K562 (cell line): Measurements from ENCODE around the gene ENKD1.

ENCODE experiments used
- CREB3 ChIP-seq: fragments of 450-650 bp; conservative IDR thresholded peaks from 2 replicates; pipeline ENCODE4 v1.6.1; 2016; ENCODE audit warnings: missing genetic modification characterization, low read depth, mild to moderate bottlenecking, missing compliant biosample characterization, moderate library complexity
- CTCF ChIP-seq, 3 experiments: IDR thresholded peaks in 2 of 3; conservative IDR thresholded peaks in 1 of 3; 2 replicates each; pipeline ENCODE4 v1.5.1; 2011 to 2012; ENCODE audit warnings: low read length in 3 of 3, mild to moderate bottlenecking in 3 of 3, control low read depth in 2 of 3, improper control_type of control experiment in 1 of 3, inconsistent platforms in 1 of 3, low read depth in 1 of 3, mixed read lengths in 1 of 3, moderate library complexity in 1 of 3; ENCODE audit not compliant: insufficient read depth in 2 of 3
- E2F3 ChIP-seq: fragments of 250-450 bp; sonication (Bioruptor Pico); IDR thresholded peaks from 2 replicates; pipeline ENCODE4 v1.4.0; 2020; ENCODE audit warnings: mild to moderate bottlenecking
- EP300 ChIP-seq: IDR thresholded peaks from 2 replicates; pipeline ENCODE4 v1.6.1; 2012; ENCODE audit warnings: low read length, improper control_type of control experiment
- EZH2 ChIP-seq: IDR thresholded peaks from 2 replicates; pipeline ENCODE4 v1.6.1; 2012; ENCODE audit warnings: low read depth, mild to moderate bottlenecking, inconsistent platforms, low read length, borderline replicate concordance
- HDAC2 ChIP-seq: fragments of 450-650 bp; IDR thresholded peaks from 2 replicates; pipeline ENCODE4 v1.6.1; 2016; ENCODE audit warnings: mild to moderate bottlenecking
- HDGF ChIP-seq: fragments of 450-650 bp; IDR thresholded peaks from 2 replicates; pipeline ENCODE4 v1.6.1; 2016
- MYNN ChIP-seq, 2 experiments: sonication (generic); formaldehyde crosslinking in 1 of 2; IDR thresholded peaks; 2 replicates each; pipeline versions ENCODE4 v1.5.0 to v1.6.1; 2016 to 2020; ENCODE audit warnings: antibody characterized with exemption in 1 of 2, missing genetic modification reagents in 1 of 2
- RB1 ChIP-seq: fragments of 450-650 bp; IDR thresholded peaks from 2 replicates; pipeline ENCODE4 v1.6.1; 2017; ENCODE audit warnings: low read depth, mild to moderate bottlenecking
- SRSF9 ChIP-seq: fragments of 200-400 bp; formaldehyde crosslinking; IDR thresholded peaks from 2 replicates; pipeline ENCODE4 v1.6.1; 2017; ENCODE audit warnings: low read depth, low read length, borderline replicate concordance
- TAF1 ChIP-seq: IDR thresholded peaks from 2 replicates; pipeline ENCODE4 v1.6.1; 2011; ENCODE audit warnings: mild to moderate bottlenecking, low read length, moderate library complexity; ENCODE audit not compliant: insufficient read depth, control insufficient read depth, severe bottlenecking; ENCODE audit errors: extremely low read depth
- USF2 ChIP-seq: sonication (generic); formaldehyde crosslinking; IDR thresholded peaks from 2 replicates; pipeline ENCODE4 v1.5.0; 2020; ENCODE audit warnings: missing genetic modification reagents
- ZBTB40 ChIP-seq, 2 experiments: fragments of 450-650 bp in 1 of 2; sonication (generic) in 1 of 2; formaldehyde crosslinking in 1 of 2; IDR thresholded peaks; 2 replicates each; pipeline versions ENCODE4 v1.7.1 to v1.9.0; 2016 to 2022; ENCODE audit warnings: inconsistent platforms in 1 of 2, mild to moderate bottlenecking in 1 of 2, missing genetic modification reagents in 1 of 2
- ZNF639 ChIP-seq, 2 experiments: fragments of 200-800 bp in 1 of 2; sonication (Bioruptor generic) in 1 of 2; sonication (generic) in 1 of 2; formaldehyde crosslinking in 1 of 2; IDR thresholded peaks in 1 of 2; conservative IDR thresholded peaks in 1 of 2; 2 replicates each; pipeline versions ENCODE4 v1.5.0 to v1.6.1; 2016 to 2020; ENCODE audit warnings: missing compliant biosample characterization in 1 of 2, missing genetic modification characterization in 1 of 2, missing genetic modification reagents in 1 of 2

GRCh38 chr16:67636713-67637112, 29.8 kb downstream of the ENKD1 start:
- no peak for TF ChIP-seq RB1
- no peak for TF ChIP-seq TAF1
- TF ChIP-seq CREB3 = no peak
- no peak for TF ChIP-seq HDGF
- no peak for TF ChIP-seq MYNN (IDR thresholded peaks at IDR 0.05)
- TF ChIP-seq MYNN (CRISPR knock-in tag; IDR thresholded peaks at IDR 0.05) = no peak
- TF ChIP-seq E2F3 (CRISPR knock-in tag) = no peak
- TF ChIP-seq EZH2 = no peak
- TF ChIP-seq EP300 = no peak
- TF ChIP-seq ZBTB40 (IDR thresholded peaks at IDR 0.05) = no peak
- TF ChIP-seq ZBTB40 (CRISPR knock-in tag; IDR thresholded peaks at IDR 0.05) = no peak
- TF ChIP-seq ZNF639 (CRISPR knock-in tag; conservative IDR thresholded peaks at IDR 0.05 in 1 of 2, IDR thresholded peaks at IDR 0.05 in 1 of 2) = no peak
- TF ChIP-seq CTCF (IDR thresholded peaks at IDR 0.05 in 2 of 3, conservative IDR thresholded peaks at IDR 0.05 in 1 of 3; ENCODE audit: insufficient read depth in 2 of 3, low read depth in 1 of 3, low read length in 3 of 3) = no peak
- TF ChIP-seq HDAC2 = no peak
- TF ChIP-seq SRSF9 = no peak
- no peak for TF ChIP-seq USF2
